ENCODE measurements around the gene ABHD17B.

The ABHD17B gene

GRCh38 chr9:71835596-71835995, 75.4 kb downstream of the ABHD17B start:
- no peaks in the 10 kb centered on the region for H3K9me3 ChIP-seq (ENCODE audit: control insufficient read depth, insufficient read depth, low read length)
- H3K4me3 ChIP-seq (ENCODE audit: low read depth, low read length): no peak overlapping the region
- no peaks in the 10 kb centered on the region for H3K27me3 ChIP-seq (ENCODE audit: control insufficient read depth, insufficient read depth, low read length)

DNA sequence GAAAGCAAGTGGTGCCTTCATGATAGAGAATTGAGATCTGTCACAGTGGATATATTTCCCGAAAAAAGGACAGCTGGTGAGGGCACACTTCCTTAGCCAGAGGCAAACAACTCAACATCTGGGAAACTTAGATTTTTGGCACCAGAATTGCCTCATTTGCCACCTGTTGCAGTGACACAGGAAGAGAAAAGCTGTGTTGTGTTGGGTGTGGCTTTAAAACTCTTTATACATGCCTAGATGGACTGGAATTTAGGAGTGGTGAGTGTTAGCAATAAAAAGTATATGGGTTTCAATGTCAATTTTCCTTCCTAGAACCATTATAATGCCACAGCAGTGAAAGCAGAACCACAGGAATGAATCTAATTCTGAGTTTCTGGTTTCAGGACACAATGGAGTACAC, 80.1 kb downstream of the ABHD17B start:
- no peaks in the 10 kb centered on the region for H3K4me1 ChIP-seq (ENCODE audit: control insufficient read depth, insufficient read depth, low read length)
- no peaks in the 10 kb centered on the region for H3K9me3 ChIP-seq (ENCODE audit: control insufficient read depth, insufficient read depth, low read length)
- no peaks in the 10 kb centered on the region for H3K36me3 ChIP-seq (ENCODE audit: control insufficient read depth, insufficient read depth, low read length)
- H3K27me3 ChIP-seq (ENCODE audit: control insufficient read depth, insufficient read depth, low read length): no peaks in the 10 kb centered on the region
- H3K4me3 ChIP-seq (ENCODE audit: low read depth, low read length): no peak overlapping the region
- H3K9ac ChIP-seq (ENCODE audit: low read depth, low read length): no peak overlapping the region

More at GRCh38 chr9:71835596-71835995, 75.4 kb downstream of the ABHD17B start:
- Histone ChIP-seq H3K4me1 (ENCODE audit: control insufficient read depth, insufficient read depth, low read length) (no peaks in the 10 kb centered on the region), H3K9ac (ENCODE audit: low read depth, low read length) (no peak overlapping the region), H3K36me3 (ENCODE audit: control insufficient read depth, insufficient read depth, low read length) (no peaks in the 10 kb centered on the region)

- H3K27me3 ChIP-seq (ENCODE audit: control insufficient read depth, insufficient read depth, low read length): no peaks in the 10 kb centered on the region
- H3K4me3 ChIP-seq (ENCODE audit: low read depth, low read length): no peak overlapping the region
- no peaks in the 10 kb centered on the region for H3K36me3 ChIP-seq (ENCODE audit: control insufficient read depth, insufficient read depth, low read length)
- H3K9ac ChIP-seq (ENCODE audit: low read depth, low read length): no peak overlapping the region
- H3K4me1 ChIP-seq (ENCODE audit: control insufficient read depth, insufficient read depth, low read length): no peaks in the 10 kb centered on the region
- H3K9me3 ChIP-seq (ENCODE audit: control insufficient read depth, insufficient read depth, low read length): no peaks in the 10 kb centered on the region
These were observed 80.8 kb downstream of the ABHD17B start for GRCh38 chr9:71830153-71830552.

- Histone ChIP-seq H3K9ac (ENCODE audit: low read depth, low read length) (no peak overlapping the region), H3K4me1 (ENCODE audit: control insufficient read depth, insufficient read depth, low read length) (no peaks in the 10 kb centered on the region), H3K27me3 (ENCODE audit: control insufficient read depth, insufficient read depth, low read length) (no peaks in the 10 kb centered on the region), H3K36me3 (ENCODE audit: control insufficient read depth, insufficient read depth, low read length) (no peaks in the 10 kb centered on the region), H3K9me3 (ENCODE audit: control insufficient read depth, insufficient read depth, low read length) (no peaks in the 10 kb centered on the region), H3K4me3 (ENCODE audit: low read depth, low read length) (no peak overlapping the region)
These were observed 84.7 kb downstream of the ABHD17B start for GRCh38 chr9:71826279-71826678.

DNA sequence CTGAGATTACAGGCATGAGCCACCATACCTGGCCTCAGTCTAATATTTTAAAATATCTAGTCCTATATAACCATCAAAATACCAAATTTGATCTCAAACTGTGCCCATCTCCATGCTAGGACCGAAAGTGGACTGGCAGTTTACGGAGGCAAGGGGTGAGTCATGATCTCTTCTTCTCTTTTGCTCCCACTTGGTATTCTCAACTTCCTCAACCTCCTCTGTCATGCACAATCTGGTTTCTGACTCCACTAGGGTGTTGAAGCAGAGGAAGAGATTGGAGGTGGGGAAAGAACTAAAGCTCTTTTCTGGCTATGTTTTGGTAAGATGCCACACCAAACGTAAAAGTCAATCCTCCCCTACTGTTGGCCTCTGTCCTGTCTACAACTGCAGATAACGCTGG, 86.7 kb downstream of the ABHD17B start:
- H3K4me1 ChIP-seq (ENCODE audit: control insufficient read depth, insufficient read depth, low read length): no peaks in the 10 kb centered on the region
- H3K9me3 ChIP-seq (ENCODE audit: control insufficient read depth, insufficient read depth, low read length): no peaks in the 10 kb centered on the region
- H3K4me3 ChIP-seq (ENCODE audit: low read depth, low read length): no peak overlapping the region
- no peaks in the 10 kb centered on the region for H3K36me3 ChIP-seq (ENCODE audit: control insufficient read depth, insufficient read depth, low read length)
- no peak overlapping the region for H3K9ac ChIP-seq (ENCODE audit: low read depth, low read length)
- no peaks in the 10 kb centered on the region for H3K27me3 ChIP-seq (ENCODE audit: control insufficient read depth, insufficient read depth, low read length)

DNA sequence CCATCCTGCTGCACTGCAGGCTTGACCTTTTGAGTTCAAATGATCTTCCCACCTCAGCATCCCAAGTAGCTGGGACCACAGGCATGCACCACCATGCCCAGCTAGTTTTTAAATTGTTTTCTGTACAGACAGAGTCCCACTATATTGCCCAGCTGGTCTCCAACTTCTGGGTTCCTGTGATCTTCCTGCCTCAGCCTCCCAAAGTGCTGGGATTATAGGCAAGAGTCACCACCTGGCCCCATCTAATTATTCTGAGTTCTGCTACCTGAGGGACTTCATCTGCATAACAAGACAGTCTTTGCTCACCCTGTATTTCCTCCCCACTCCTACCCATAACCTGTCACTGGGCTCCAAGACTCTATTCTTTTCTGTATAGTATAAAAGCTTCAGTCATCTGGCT, 88.1 kb downstream of the ABHD17B start:
- H3K27me3 ChIP-seq (ENCODE audit: control insufficient read depth, insufficient read depth, low read length): no peaks in the 10 kb centered on the region
- H3K9ac ChIP-seq (ENCODE audit: low read depth, low read length): no peak overlapping the region
- H3K9me3 ChIP-seq (ENCODE audit: control insufficient read depth, insufficient read depth, low read length): no peaks in the 10 kb centered on the region
- no peaks in the 10 kb centered on the region for H3K36me3 ChIP-seq (ENCODE audit: control insufficient read depth, insufficient read depth, low read length)
- H3K4me1 ChIP-seq (ENCODE audit: control insufficient read depth, insufficient read depth, low read length): no peaks in the 10 kb centered on the region
- no peak overlapping the region for H3K4me3 ChIP-seq (ENCODE audit: low read depth, low read length)

DNA sequence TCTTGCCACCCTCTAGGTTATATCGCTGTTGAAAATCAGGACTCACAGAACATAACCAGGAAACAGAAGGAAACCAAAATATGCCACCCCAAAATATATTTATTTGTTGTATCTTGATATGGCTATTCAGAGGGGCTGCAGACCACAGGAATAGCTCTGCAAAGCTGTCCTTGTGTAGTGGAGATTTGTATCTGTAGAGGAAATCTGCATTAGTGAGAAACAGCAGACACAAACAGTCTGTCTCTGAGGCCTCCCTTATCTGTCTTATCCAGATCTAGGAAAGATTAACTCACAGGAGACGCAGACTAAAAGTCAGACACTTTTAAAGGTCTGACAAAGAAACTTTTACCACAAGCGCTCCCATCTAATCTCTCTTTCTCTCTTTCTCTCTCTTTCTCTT, 88.5 kb downstream of the ABHD17B start:
- Histone ChIP-seq H3K4me3 (ENCODE audit: low read depth, low read length) (no peak overlapping the region), H3K9me3 (ENCODE audit: control insufficient read depth, insufficient read depth, low read length) (no peaks in the 10 kb centered on the region), H3K4me1 (ENCODE audit: control insufficient read depth, insufficient read depth, low read length) (no peaks in the 10 kb centered on the region), H3K36me3 (ENCODE audit: control insufficient read depth, insufficient read depth, low read length) (no peaks in the 10 kb centered on the region), H3K9ac (ENCODE audit: low read depth, low read length) (no peak overlapping the region), H3K27me3 (ENCODE audit: control insufficient read depth, insufficient read depth, low read length) (no peaks in the 10 kb centered on the region)

DNA sequence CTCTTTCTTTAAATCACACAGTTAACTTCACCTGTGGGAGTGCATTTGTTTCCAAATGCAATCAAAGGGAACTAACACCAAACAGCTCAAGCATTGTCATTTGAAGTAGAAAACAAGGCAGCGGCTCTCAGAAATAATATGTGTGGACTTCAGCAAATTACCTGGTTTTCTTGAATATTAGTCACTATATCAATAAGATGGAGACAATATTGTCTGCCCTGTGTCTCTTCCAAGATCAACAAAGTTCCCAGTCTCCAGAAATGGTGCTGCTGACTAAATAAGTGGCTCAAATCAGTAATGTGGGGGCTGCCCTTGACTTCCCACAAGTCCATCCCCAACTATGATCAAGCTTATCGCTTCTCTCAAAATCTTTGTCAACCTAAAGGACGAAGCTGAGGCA, 89.6 kb downstream of the ABHD17B start:
- no peak overlapping the region for H3K4me3 ChIP-seq (ENCODE audit: low read depth, low read length)
- H3K9me3 ChIP-seq (ENCODE audit: control insufficient read depth, insufficient read depth, low read length): no peaks in the 10 kb centered on the region
- H3K27me3 ChIP-seq (ENCODE audit: control insufficient read depth, insufficient read depth, low read length): no peaks in the 10 kb centered on the region
- no peak overlapping the region for H3K9ac ChIP-seq (ENCODE audit: low read depth, low read length)
- no peaks in the 10 kb centered on the region for H3K4me1 ChIP-seq (ENCODE audit: control insufficient read depth, insufficient read depth, low read length)
- no peaks in the 10 kb centered on the region for H3K36me3 ChIP-seq (ENCODE audit: control insufficient read depth, insufficient read depth, low read length)

GRCh38 chr9:71820403-71820921, 90.5 kb downstream of the ABHD17B start:
- Histone ChIP-seq H3K9ac (ENCODE audit: low read depth, low read length) (no peak overlapping the region), H3K36me3 (ENCODE audit: control insufficient read depth, insufficient read depth, low read length) (no peaks in the 10 kb centered on the region), H3K4me3 (ENCODE audit: low read depth, low read length) (no peak overlapping the region), H3K9me3 (ENCODE audit: control insufficient read depth, insufficient read depth, low read length) (no peaks in the 10 kb centered on the region), H3K4me1 (ENCODE audit: control insufficient read depth, insufficient read depth, low read length) (no peaks in the 10 kb centered on the region), H3K27me3 (ENCODE audit: control insufficient read depth, insufficient read depth, low read length) (no peaks in the 10 kb centered on the region)

GRCh38 chr9:71819115-71819739, 91.8 kb downstream of the ABHD17B start:
- Histone ChIP-seq H3K9ac (ENCODE audit: low read depth, low read length) (no peak overlapping the region), H3K4me3 (ENCODE audit: low read depth, low read length) (no peak overlapping the region), H3K4me1 (ENCODE audit: control insufficient read depth, insufficient read depth, low read length) (no peaks in the 10 kb centered on the region)

DNA sequence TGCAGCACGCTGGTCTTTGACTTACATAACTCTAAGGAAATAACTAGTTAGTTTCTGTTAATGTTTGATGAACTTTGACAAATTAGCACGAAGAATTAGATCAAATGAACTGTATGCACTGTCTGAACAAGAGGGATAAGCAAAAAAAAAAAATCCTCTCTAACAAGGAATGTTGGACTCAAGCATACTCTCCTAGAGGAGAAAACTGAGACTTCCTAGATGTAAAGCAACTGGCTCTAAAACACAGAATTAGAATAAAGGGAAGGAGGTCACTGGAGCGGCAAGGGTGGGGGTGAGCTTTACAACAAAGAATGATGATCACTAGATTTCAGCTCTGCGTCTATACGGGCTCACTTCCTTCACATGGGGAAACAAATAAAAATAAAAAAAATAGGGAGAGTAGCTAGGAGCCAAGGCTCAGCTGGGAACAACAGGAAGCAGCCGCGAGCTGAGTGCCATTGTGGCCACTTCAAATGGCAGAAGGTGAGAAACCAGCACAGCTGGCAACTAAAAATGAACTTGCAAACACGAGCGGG, 94.0 kb downstream of the ABHD17B start:
- Histone ChIP-seq H3K36me3 (ENCODE audit: control insufficient read depth, insufficient read depth, low read length) (no peaks in the 10 kb centered on the region), H3K9me3 (ENCODE audit: control insufficient read depth, insufficient read depth, low read length) (no peaks in the 10 kb centered on the region), H3K27me3 (ENCODE audit: control insufficient read depth, insufficient read depth, low read length) (no peaks in the 10 kb centered on the region), H3K4me3 (ENCODE audit: low read depth, low read length) (no peak overlapping the region), H3K4me1 (ENCODE audit: control insufficient read depth, insufficient read depth, low read length) (no peaks in the 10 kb centered on the region), H3K9ac (ENCODE audit: low read depth, low read length) (no peak overlapping the region)

More at GRCh38 chr9:71819115-71819739, 91.8 kb downstream of the ABHD17B start:
- no peaks in the 10 kb centered on the region for H3K9me3 ChIP-seq (ENCODE audit: control insufficient read depth, insufficient read depth, low read length)
- H3K36me3 ChIP-seq (ENCODE audit: control insufficient read depth, insufficient read depth, low read length): no peaks in the 10 kb centered on the region
- no peaks in the 10 kb centered on the region for H3K27me3 ChIP-seq (ENCODE audit: control insufficient read depth, insufficient read depth, low read length)
